ENCODE measurements around the gene PDE2A.

PDE2A gene

DNA sequence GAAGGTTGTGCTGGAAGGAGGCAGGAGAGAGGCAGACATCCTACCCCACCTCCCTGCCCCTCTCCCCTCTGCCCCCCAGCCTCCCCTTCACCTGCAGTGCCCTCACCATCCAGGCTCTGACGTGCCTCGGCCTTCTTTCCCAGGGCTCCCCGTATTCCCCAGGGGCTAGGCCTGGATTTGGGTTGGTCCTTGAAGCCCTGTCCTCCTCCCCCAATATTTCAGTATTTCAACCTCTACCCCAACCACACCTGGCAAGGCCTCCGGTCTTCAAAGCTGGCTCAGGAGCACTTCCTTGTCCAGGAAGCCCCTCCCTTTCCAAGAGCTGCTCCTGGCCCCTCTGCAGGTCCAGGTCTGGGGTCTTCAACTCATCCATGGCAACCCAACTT, 8.6 kb upstream of the PDE2A start:
- TF ChIP-seq GATA2 (IDR thresholded peaks at IDR 0.05; ENCODE audit: low read depth, low read length) (no peak), GATA3 (IDR thresholded peaks at IDR 0.05; ENCODE audit: low read depth, low read length) (no peak)

GRCh38 chr11:72682238-72682857, 8.1 kb upstream of the PDE2A start:
- TF ChIP-seq GATA3 (IDR thresholded peaks at IDR 0.05; ENCODE audit: low read depth, low read length) (no peak), GATA2 (IDR thresholded peaks at IDR 0.05; ENCODE audit: low read depth, low read length) (no peak)

GRCh38 chr11:72681226-72682153, 7.3 kb upstream of the PDE2A start:
- TF ChIP-seq GATA3 (IDR thresholded peaks at IDR 0.05; ENCODE audit: low read depth, low read length) (no peak), GATA2 (IDR thresholded peaks at IDR 0.05; ENCODE audit: low read depth, low read length) (no peak)

GRCh38 chr11:72680624-72681158, 6.5 kb upstream of the PDE2A start:
- TF ChIP-seq GATA2 (IDR thresholded peaks at IDR 0.05; ENCODE audit: low read depth, low read length) (no peak), GATA3 (IDR thresholded peaks at IDR 0.05; ENCODE audit: low read depth, low read length) (no peak)

- TF ChIP-seq GATA2 (IDR thresholded peaks at IDR 0.05; ENCODE audit: low read depth, low read length) = no peak
- no peak for TF ChIP-seq GATA3 (IDR thresholded peaks at IDR 0.05; ENCODE audit: low read depth, low read length)
Observed at GRCh38 chr11:72679869-72680268, 5.6 kb upstream of the PDE2A start.

GRCh38 chr11:72678524-72678923, 4.3 kb upstream of the PDE2A start:
- TF ChIP-seq GATA3 (IDR thresholded peaks at IDR 0.05; ENCODE audit: low read depth, low read length) (no peak), GATA2 (IDR thresholded peaks at IDR 0.05; ENCODE audit: low read depth, low read length) (no peak)

DNA sequence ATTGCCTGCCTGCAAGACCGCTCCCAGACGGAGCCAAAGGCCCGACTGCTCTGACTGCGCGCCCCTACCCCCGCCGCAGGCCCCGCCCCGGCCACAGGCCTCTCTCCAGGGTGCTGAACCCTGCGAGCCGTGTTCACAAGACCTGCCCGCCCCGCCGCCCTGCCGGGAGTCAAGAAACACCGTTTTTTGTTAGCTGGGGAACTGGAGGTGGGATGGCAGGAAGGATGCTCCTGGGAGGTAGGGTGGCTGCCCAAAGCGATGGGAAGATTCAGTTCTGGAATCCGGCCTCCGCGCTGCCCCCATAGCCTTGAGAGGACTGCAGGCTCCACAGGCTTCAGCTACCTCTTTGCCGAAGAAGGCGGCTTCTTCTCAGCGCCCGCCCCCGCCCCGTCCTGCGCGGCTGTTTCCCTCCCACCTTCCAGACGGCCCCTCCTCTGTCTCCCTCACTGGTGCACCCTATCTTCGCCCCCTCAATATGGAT, 2.7 kb upstream of the PDE2A start:
- TF ChIP-seq GATA2 (IDR thresholded peaks at IDR 0.05; ENCODE audit: low read depth, low read length) (no peak), GATA3 (IDR thresholded peaks at IDR 0.05; ENCODE audit: low read depth, low read length) (no peak)

DNA sequence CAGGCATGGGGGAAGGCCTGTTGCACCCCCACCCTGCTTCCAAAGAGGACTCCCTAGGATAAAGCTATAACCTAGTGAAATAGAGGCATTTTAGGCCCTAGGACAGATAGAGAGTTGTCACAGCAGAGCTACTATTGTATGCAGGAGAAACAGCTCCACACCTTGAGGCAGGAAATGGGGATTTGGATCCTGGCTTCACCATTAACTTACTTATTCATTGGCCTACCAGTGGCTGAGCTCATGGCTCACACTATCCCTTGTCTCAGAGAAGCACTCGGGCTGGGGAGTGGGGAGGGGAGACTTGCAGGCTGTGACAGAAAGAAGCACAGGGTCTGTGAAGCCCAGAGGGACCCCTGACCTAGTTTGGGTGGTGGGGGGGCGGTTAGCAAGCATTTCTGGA, 999 bp upstream of the PDE2A start:
- no peak for TF ChIP-seq GATA2 (IDR thresholded peaks at IDR 0.05; ENCODE audit: low read depth, low read length)
- TF ChIP-seq GATA3 (IDR thresholded peaks at IDR 0.05; ENCODE audit: low read depth, low read length) = no peak

DNA sequence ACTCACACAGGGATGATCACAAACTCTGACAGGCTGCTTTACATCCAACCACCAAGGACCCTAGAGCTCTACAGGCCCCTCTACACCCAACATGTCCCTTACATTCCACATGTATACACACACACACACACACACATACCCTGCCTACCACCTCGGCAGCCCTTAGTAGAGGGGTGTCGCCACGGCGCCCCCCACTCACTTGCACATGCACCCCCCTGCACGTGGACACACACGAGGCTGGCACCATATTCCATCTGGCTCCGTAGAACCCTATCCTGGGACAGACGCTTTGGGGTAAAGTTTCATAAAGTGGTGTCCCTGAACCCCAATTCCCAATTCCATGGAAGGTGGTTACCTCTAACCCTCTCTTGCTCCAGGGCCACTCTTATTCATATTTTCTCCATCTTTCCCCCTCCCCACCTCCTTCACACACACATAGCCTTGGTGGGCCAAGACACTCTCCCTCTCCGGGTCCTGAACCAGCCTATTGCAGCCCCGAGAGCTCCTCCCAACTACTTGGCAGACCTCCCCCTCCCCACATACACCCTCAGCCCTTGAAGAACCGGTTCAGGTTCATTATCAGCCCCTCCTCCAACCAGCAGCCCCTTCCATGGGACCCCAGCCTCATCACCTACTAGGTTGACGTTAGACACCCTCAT, 809 bp downstream of the PDE2A start:
- TF ChIP-seq GATA2 (IDR thresholded peaks at IDR 0.05; ENCODE audit: low read depth, low read length) (no peak), GATA3 (IDR thresholded peaks at IDR 0.05; ENCODE audit: low read depth, low read length) (no peak)

DNA sequence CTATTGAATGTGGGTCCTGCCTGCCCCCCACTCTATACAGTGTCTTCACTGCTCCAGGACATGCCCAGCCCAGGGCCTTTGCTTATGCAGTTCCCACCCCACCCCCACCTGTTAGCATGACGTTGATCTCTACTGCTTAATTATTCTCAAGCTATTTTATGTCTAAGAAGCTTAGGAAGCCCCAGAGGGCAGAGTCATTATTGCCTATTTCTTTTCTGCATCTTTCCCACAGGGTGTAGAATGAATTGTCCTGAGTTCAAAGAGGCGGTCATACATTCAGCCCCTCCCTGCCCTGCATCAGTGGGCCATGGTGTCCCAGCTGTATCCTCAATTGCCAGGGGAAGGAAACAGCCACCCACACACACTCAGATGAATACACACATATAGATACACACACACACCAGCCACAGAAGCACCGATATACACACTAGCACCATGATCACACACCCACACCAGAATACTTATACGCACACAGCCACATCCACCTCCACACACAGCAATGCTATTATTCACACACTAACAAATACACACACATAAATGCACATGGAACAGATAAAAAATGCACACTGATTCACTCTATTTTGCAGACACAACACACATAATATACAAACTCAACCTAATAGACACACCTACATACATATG, 1.5 kb downstream of the PDE2A start:
- TF ChIP-seq GATA3 (IDR thresholded peaks at IDR 0.05; ENCODE audit: low read depth, low read length) = no peak
- TF ChIP-seq GATA2 (IDR thresholded peaks at IDR 0.05; ENCODE audit: low read depth, low read length) = no peak

- no peak for TF ChIP-seq GATA3 (IDR thresholded peaks at IDR 0.05; ENCODE audit: low read depth, low read length)
Observed at GRCh38 chr11:72671152-72672099, 2.8 kb downstream of the PDE2A start.

GRCh38 chr11:72670041-72670440, 4.2 kb downstream of the PDE2A start:
- TF ChIP-seq GATA3 (IDR thresholded peaks at IDR 0.05; ENCODE audit: low read depth, low read length) = no peak
- no peak for TF ChIP-seq GATA2 (IDR thresholded peaks at IDR 0.05; ENCODE audit: low read depth, low read length)

GRCh38 chr11:72669527-72669926, 4.7 kb downstream of the PDE2A start:
- no peak for TF ChIP-seq GATA2 (IDR thresholded peaks at IDR 0.05; ENCODE audit: low read depth, low read length)
